ENCODE data around the gene PEX16.
"Not testable (repeated sequence)": the region's sequence is repeated elsewhere in the genome, so short reads cannot be mapped to it uniquely, and the experiment has no call there.

Gene PEX16

DNA sequence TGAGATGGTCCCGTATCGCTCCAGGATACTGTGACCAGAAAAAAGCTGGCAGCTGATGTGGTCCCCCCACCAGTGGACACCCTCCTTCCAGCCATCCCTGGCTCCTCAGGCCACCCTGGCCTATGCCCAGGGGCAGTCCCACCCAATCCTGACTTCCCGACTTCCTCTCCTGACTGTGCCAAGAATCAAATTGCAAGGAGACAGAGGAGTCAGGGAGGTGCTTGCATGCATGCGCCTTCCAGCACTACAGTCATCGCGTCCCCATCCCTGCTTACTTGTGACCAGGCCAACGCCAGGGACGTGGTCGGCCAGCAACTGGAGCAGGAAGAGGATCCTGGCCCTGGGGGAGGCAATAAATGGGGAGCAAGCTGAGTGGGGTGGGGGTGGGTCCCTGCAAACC lies 7.1 kb downstream of the PEX16 start:
- no peak overlapping the region for H3K4me3 ChIP-seq (ENCODE audit: low read depth, low read length)
- CTCF ChIA-PET: no interaction called here
- TF ChIP-seq, protein P1, sequence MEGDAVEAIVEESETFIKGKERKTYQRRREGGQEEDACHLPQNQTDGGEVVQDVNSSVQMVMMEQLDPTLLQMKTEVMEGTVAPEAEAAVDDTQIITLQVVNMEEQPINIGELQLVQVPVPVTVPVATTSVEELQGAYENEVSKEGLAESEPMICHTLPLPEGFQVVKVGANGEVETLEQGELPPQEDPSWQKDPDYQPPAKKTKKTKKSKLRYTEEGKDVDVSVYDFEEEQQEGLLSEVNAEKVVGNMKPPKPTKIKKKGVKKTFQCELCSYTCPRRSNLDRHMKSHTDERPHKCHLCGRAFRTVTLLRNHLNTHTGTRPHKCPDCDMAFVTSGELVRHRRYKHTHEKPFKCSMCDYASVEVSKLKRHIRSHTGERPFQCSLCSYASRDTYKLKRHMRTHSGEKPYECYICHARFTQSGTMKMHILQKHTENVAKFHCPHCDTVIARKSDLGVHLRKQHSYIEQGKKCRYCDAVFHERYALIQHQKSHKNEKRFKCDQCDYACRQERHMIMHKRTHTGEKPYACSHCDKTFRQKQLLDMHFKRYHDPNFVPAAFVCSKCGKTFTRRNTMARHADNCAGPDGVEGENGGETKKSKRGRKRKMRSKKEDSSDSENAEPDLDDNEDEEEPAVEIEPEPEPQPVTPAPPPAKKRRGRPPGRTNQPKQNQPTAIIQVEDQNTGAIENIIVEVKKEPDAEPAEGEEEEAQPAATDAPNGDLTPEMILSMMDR (IDR thresholded peaks at IDR 0.05; ENCODE audit: insufficient read depth, low read length, missing control alignments): no peak
- POLR2A ChIA-PET: no interaction called here
- no peak for DNase-seq (ENCODE audit: low read depth, low spot score)

DNA sequence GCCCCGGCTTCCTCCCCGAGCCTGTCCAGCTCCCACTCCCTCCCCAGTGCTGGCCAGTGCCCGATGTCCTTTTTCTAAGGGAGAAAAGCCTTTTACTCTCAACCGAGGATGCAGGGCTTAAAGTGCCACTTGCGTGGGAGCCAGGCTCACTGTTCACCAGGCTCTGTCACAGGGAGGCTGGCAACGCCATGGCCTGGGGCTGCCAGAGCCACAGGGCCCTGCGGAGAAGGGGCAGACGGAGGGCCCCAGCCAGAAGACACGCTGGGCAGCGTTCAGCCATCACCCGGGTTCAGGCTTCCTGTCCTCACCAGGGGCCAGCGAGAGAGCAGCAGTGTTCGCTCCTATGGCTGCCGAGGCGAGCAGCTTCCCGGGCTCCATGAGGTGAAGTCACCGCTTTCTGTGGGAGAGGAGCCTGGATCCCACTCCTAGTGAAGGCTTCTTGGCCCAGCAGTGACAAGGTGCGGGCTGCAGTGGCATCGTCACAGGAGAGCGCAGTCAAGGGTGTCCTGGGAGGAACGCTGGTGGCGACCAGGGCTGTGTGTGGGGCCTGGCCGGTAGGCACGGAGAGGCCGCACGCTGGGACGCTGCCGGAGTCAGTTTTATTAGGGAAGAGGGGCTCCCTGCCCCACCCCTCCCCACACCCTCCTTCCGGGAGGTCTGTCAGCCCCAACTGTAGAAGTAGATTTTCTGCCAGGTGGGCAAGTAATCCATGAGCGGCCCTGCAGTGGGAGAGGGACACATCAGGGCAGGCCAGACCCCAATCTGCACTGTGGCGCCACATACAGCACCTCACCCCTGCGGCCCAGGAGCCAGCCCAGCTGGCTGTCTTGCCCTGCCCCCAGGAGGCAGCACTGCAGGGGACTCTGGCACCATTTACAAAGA lies 7.8 kb downstream of the PEX16 start:
- TF ChIP-seq, protein P1 (IDR thresholded peaks at IDR 0.05; ENCODE audit: insufficient read depth, low read length, missing control alignments): no peak
- CTCF ChIA-PET: no interaction called here
- POLR2A ChIA-PET: no interaction called here

DNA sequence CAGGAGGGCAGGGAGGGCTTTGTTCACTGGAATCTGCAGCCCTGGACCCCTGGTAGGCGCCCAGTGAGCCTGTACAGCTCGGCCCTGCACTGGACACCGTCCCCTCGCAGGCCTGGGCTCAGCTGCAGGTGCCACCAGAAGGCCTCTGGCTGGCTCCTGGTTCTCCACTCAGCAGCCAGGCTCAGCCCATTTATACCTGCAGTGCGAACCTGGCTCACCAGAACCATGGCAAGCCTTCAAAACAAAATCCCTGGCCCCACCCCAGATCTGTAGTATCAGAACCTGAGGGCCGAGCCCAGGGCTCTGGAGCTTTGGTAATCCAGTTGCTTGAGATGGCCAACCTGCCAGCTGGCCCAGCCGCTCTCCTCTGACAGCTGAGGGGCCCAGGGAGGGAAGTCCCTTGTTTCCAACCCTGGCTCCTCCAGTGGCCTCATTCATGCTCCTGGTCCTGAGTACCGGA lies 9.7 kb downstream of the PEX16 start:
- CTCF ChIA-PET: no interaction called here
- POLR2A ChIA-PET: no interaction called here
- TF ChIP-seq, protein P1 (IDR thresholded peaks at IDR 0.05; ENCODE audit: insufficient read depth, low read length, missing control alignments): no peak
- no peak for DNase-seq (ENCODE audit: low read depth, low spot score)
- no peak overlapping the region for H3K4me3 ChIP-seq (ENCODE audit: low read depth, low read length)

More for the DNA sequence above, 7.8 kb downstream of the PEX16 start:
- no peak for DNase-seq (ENCODE audit: low read depth, low spot score)
- no peak overlapping the region for H3K4me3 ChIP-seq (ENCODE audit: low read depth, low read length)

DNA sequence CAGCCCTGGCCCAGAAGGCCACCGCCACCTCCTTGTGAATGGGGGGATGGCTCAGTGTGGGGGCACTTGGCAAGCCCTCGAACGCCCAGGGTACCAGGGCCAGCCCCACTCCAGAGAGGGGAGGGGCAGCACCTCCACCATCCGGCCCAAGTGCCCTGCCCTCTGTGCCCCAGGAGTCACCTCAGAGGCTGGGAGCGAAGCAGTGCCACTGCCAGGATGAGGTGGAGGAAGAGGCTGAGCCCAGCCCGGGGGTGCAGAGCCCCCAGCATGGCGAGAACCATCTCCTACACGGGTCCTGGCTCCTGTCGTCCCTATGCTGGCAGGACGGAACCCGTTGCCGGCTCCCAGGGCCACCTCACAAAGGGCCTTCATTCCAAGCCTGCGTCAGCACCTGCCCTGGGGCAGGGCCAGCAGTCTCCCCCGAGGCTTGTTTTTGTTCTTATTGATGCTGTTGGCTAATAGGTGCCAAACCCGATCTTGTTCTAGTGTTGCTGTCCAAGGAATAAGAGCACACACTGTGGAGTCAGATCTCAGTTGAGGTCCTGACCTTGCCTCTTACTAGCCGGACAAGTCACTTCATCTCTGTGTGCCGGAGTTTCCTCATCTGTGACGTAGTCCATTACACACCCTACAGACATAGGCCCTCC lies 10.6 kb downstream of the PEX16 start, which contains the start of gene FREY1:
Gene FREY1, minus strand, starts transcription at position 307 of the 647 bp plus-strand sequence. Its CDS starts 26 bp downstream, at position 281.
- ChIA-PET POLR2A (no interaction called here), CTCF (no interaction called here)
- H3K4me3 ChIP-seq (ENCODE audit: low read depth, low read length): no peak within 1 kb of the TSS
- TF ChIP-seq, protein P1 (IDR thresholded peaks at IDR 0.05; ENCODE audit: insufficient read depth, low read length, missing control alignments): no peak
- no peak for DNase-seq (ENCODE audit: low read depth, low spot score)

DNA sequence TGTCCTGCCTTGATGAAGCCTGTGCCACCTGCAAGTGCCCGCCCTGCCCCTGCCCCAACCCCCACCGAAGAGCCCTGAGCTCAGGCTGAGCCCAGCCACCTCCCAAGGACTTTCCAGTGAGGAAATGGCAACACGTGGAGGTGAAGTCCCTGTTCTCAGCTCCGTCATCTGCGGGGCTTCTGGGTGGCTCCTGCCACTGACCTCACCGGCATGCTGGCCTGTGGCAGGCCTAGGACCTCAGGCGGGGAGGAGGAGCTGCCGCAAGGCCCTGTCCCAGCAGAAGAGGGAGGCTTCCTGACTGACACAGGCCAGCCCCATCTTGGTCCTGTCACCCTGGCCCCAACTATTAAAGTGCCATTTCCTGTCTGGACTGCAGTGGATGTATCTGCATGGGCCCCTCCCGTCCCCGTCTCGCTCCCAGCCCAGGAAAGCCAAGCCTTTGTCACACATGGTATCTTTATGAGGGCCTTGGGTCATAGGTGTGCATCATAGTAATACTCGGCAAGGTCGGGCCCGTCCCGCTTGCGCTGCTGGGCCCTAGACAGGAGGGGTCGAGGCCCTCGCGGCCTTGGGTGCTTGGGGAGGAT lies 11.5 kb downstream of the PEX16 start:
- TF ChIP-seq, protein P1 (IDR thresholded peaks at IDR 0.05; ENCODE audit: insufficient read depth, low read length, missing control alignments): no peak
- POLR2A ChIA-PET: no interaction called here

DNA sequence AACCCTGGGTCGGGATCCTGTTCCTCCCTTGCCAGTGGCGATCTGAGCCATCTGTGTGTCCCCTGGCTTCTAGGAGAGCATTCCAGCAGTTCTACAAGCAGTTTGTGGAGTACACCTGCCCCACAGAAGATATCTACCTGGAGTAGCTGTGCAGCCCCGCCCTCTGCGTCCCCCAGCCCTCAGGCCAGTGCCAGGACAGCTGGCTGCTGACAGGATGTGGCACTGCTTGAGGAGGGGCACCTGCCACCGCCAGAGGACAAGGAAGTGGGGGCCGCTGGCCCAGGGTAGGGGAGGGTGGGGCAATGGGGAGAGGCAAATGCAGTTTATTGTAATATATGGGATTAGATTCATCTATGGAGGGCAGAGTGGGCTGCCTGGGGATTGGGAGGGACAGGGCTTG lies 12.1 kb downstream of the PEX16 start:
- DNase-seq (ENCODE audit: low read depth, low spot score); CTCF ChIA-PET; POLR2A ChIA-PET; H3K4me3 ChIP-seq (ENCODE audit: low read depth, low read length): not testable (repeated sequence)

More for the DNA sequence above, 11.5 kb downstream of the PEX16 start:
- CTCF ChIA-PET: no interaction called here
- no peak overlapping the region for H3K4me3 ChIP-seq (ENCODE audit: low read depth, low read length)
- DNase-seq (ENCODE audit: low read depth, low spot score): no peak
